HT1080 (cell line): ENCODE results near the gene GAB4. TPM values are rescaled to one million over a fixed set of nuclear protein-coding genes. Genes with fewer than 3 reads are reported as not detected.
"Not testable (repeated sequence)": the region's sequence is repeated elsewhere in the genome, so short reads cannot be mapped to it uniquely, and the experiment has no call there.

ENCODE experiments used
- DNase-seq: peaks from one replicate; pipeline ENCODE4 v3.0.0-alpha.2; 2015; ENCODE audit warnings: low read depth
- polyA plus RNA-seq, 2 experiments: library from polyadenylated mRNA; depleted of rRNA; stranded (reverse); fragments of >200 nt; gene quantifications; 2 replicates each; pipeline ENCODE4 v1.2.3, GENCODE V29; 2015
- total RNA-seq: library from RNA; depleted of rRNA; stranded (reverse); fragments of >200 nt; shearing (Covaris generic); gene quantifications from 2 replicates; pipeline ENCODE4 v1.2.3, GENCODE V29; 2014; rRNA removed

GAB4 gene, protein sequence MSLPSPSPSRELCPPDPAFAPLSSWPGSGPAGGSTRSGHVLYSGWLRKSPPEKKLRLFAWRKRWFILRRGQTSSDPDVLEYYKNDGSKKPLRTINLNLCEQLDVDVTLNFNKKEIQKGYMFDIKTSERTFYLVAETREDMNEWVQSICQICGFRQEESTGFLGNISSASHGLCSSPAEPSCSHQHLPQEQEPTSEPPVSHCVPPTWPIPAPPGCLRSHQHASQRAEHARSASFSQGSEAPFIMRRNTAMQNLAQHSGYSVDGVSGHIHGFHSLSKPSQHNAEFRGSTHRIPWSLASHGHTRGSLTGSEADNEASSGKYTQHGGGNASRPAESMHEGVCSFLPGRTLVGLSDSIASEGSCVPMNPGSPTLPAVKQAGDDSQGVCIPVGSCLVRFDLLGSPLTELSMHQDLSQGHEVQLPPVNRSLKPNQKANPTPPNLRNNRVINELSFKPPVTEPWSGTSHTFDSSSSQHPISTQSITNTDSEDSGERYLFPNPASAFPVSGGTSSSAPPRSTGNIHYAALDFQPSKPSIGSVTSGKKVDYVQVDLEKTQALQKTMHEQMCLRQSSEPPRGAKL
- 0.16 TPM in 1 of 2 replicates, not detected in the other for total RNA-seq
- polyA plus RNA-seq (2015; cell fraction: cytosol; rRNA removed): 0.06 and 0.20 TPM in 2 replicates
- 0.14 and 0.35 TPM in 2 replicates for polyA plus RNA-seq (2015; cell fraction: nucleus; rRNA removed)

DNA sequence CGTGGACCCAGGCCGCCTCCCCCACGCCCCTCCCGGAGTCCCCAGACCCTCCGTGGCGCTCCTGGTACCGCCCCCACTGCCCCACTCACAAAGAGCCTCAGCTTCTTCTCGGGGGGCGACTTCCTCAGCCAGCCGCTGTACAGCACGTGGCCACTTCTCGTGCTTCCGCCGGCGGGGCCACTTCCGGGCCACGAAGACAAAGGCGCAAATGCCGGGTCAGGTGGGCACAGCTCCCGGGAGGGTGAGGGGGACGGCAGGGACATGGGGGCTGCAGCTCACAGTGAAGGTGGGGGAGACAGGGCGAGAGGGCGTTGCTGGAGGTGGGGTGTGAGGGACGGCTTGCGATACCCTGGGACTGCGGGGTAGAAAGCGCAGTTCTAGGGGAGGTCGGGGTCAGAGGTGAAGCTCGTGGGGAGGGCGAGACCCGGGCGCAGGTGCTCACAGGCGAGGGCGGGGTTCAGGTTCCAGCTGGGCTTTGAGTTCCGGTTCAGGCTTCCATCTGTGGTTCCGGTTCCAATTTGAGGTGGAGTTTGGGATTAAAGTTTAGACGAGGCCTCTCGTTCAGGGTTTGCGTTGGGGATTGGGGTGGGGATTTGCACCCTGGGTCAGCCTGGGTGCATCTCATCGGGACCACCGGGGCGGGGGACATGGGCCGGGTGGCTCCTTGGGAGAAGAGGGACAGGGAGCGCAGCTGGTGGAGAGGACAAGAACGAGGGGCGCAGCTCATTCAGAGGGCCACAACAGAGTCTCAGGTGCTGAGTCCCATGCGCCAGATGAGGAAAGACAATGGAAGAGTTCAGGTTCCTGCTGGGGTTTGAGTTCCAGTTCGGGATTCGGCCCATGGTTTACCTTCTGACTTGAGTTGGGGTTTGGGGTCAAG lies at the start of gene GAB4:
TSS of gene GAB4 (minus strand) at position 371 of the 880 bp plus-strand sequence. CDS start at position 263, 108 bp downstream.
- DNase-seq: no peak

DNA sequence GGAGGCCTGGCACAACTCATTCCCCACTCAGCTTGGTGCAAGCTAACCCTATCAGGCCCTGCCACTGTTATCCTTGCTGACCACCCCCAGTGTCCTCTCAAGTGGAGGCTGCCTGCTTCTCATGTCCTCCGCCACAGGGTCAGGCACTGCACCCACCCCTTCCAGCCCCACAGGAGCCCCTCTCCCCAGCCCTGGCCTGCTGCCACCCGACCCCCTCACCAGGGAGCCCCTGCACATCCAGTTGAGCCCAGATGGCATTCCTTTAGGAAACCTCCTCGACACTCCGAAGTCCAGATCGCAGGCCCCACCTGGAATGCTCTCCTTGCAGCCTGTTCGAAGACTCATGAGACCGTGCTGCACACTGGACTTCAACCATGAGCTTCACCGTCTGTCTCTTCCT lies 48.8 kb upstream of the GAB4 start:
- no peak for DNase-seq

DNA sequence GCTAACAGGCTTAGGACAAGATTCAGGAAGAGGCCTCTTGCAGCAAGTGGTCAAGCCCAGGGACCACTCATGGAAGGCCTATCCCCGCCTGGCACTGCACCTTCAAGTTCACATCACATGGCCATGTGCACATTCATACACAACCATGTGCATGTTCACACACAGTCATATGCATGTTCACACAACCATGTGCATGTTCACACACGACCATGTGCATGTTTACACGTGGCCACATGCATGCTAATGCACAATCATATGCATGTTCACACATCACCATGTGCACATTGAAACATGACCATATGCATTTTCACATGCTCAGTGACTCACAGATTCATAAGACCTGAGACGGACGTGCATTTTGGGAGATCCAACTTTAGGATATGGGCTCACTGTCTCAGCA lies 48.0 kb upstream of the GAB4 start:
- no peak for DNase-seq

DNA sequence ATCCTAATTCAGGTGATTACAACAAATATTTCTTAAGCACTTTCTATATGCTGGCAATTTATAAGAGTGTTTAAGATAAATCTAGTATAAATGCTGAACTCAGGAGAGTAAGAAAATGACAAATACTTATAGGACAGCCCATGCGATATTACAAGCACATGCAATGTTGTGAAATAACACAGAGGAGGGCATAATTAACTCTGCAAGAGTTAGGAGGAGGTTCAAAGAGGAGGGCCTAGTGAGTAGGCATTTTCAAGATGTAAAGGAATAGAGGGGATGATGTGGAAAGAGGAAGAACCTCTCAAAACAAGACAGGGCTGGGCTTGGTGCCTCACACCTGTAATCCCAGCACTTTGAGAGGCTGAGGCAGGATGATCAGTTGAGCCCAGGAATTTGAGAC lies 39.6 kb upstream of the GAB4 start:
- DNase-seq: no peak

DNA sequence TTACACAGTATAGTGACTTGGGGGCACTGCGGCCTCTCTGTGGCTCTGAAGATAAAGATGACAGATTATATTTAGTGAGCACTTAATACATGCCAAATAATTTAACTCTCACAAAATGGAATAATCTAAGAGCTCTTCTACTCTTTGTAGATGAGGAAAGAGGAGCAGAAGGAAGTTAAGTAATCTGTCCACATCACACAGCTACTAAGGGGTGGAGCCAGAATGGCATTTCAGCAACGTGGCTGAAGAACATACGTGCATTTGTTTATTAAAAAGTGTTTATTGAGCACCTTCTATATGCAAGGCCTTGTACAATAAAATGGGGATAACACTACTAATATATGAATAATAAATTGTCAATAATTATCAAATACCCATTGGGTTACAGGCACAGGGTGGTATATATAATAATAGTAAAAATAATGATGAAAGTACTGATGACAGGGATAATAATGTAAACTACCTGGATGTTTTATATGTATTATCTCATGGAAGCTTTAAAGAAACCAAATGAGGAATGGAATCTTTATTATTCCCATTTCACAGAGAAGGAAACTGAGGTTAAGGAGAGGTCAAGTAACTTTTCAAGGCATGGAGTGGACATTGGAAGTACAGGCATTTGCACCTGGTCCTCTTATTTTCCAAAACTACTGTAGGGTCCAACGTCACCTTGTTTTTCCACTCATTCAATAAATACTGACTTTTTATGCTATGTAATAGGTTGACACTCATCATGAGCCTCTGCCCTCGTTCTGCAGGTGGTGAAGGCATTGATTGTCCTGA lies 38.7 kb upstream of the GAB4 start:
- DNase-seq: no peak

DNA sequence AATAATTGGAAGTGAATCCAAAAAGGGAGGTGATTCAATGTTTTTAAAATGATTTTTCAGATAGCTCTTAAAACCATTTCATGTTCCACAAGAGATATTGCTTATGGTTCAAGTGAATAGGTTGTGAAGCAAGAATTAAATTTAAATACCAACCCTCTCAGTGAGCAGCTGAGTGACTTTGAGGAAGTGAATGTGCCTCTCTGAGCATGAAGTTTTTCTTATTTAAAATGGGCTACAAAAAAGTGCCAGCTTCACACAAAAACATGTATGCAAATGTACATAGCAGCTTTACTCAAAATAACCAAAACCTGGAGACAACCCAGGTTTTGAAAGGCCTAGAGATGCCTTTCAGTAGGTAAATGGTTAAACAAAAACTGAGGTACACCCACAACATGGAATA lies 35.5 kb upstream of the GAB4 start:
- no peak for DNase-seq

DNA sequence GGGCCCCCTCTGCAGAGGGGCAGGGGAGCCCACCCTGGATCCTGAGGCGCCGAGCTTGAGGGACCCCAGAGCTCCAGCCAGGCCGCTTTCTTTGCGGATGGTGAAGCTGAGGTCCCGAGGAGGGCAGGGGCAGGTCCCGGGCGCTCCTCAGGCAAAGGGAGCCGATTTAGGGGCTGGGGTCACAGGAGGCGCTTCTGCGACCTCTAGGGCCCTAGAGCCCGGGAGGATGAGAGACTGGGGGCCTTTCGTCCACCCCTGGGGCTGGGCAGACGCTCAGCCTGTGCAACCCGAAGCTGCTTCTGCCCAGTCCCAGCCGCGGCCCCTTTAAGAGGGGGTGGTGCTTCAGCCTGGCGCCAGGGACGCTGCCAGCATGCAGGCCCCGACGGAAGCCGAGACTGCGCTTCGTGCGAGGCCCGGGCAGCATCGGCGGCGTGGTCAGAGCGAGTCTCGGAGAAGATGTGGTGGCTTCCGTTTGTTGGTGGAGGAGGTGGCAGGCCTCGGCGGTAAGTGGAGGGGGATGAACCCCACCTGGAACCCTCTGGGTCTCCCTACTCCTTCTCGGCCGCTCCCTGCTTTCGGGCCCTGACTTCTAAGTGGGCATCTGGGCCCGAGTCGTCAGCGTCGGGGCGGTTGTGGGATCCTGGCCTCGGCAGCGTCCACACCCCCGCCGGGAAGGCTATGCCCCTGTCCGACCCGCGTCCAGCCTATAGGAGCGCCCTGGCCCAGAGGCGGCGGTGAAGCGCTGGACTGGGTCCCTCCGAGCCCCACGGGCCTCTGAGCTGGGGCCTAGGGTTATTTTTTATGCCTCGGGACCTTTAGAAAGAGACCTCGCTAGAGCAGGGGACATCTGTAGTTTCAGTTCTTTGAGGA lies 29.1 kb upstream of the GAB4 start:
- peak; percentile 64 for DNase-seq

DNA sequence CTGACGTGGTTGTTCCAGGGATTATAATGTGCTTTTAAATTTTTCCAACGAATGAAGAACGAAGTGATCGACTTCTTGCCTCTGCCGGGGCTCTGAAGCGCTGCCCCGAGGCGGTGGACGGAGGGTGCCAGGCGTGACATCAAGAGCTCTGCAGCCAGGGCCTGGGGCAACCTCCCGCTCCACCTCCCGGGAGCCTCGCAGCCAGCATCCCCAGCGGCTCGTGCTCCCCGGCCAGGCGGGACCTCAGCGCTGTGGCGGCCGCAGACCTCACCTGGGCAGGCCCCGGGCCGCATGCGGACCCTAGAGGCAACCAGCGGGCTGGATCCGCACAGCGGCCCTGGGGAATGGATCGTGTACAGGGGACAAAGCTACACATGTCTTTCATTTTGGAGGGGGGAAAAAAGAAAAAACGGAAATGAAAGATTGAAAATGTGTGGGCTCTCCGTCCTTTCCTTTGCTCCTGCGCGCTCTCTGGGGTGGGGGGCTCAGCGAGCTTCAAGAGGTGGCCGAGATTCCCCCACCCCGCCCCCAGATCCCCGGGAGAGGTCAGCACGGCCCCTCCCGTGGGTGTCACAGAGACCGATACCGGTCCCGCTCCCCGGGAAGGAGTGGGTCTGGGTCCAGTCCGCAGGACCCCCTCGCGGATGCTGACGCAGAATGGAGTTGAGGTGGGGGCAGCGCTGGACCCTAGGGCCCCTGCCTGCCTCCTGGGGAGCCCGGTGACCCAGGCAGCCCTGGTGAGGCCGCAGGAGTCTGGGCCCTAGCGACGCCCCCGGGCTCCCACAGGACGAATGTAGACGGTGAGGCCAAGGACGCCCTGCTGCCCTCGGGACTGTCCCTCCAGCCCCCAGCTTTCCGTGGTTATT lies 28.2 kb upstream of the GAB4 start:
- DNase-seq: not testable (repeated sequence)

DNA sequence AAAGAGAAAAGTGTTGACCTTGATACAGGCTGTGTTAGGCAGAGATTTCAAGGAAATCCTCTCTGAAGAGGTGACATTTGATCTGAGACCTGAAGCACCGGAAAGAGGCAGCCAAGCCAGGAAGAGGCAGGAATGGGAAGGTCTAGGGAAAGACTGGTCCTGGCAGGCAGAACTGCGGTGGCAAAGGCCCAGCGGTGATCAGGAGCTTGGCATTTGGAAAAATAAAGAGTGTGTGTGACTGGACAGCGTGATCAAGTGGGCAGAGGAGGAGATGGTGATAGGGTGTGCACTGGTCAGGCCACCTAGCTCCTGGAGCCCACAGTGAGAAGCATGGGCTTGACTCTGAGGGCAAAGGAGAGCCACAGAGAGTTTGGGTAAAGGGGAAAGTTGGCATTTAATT lies 27.2 kb upstream of the GAB4 start:
- DNase-seq: peak; percentile 4

DNA sequence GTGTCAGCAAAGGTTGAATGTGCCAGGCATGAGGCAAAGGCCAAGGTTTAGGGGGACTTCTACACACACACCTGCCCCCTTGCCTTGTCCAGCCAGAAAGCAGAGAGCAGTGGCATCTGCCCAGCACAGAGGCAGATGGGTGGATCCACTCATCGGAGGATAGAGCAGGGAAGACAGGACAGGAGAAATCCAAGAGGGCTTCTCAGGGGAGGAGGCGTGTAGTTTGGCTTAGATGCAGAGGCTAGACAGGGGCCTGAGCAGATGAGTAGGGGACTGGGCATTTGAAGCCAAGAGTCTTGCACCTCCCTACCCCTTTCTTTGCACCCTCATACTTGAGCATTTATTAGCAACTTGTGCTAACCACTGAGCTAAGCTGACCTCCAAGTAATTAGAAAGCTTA lies 26.5 kb upstream of the GAB4 start:
- DNase-seq: not testable (repeated sequence)

DNA sequence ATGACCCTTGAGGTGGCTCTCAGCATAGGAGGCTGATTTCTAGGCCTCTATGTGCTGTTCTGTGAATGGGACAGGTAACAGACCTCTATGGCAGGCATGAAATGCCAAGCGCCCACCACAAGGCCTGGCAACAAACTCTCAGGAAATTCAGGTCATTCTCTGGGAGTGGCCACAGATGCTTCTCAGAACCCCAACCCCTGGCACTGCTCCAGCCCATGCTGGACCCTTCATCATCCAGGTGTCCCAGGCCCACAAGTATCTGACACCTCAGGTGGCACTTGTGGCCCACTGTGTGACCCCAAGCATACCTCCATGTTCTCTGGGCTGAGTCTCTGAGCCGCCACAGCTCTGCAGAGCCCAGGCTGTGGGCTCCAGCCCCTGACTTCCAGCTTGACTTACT lies 24.3 kb upstream of the GAB4 start:
- DNase-seq: not testable (repeated sequence)

DNA sequence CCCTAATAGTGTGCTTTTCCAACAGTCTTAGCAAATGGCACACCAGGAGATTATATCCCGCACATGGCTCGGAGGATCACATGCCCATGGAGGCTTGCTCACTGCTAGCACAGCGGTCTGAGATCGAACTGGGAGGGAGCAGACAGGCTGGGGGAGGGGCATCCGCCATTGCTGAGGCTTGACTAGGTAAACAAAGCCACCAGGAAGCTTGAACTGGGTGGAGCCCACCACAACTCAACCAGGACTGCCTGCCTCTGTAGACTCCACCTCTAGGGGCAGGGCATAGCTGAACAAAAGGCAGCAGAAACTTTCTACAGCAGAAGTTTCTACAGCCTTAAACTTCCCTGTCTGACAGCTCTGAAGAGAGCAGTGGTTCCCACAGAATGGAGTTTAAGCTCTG lies 16.4 kb upstream of the GAB4 start:
- DNase-seq: not testable (repeated sequence)

DNA sequence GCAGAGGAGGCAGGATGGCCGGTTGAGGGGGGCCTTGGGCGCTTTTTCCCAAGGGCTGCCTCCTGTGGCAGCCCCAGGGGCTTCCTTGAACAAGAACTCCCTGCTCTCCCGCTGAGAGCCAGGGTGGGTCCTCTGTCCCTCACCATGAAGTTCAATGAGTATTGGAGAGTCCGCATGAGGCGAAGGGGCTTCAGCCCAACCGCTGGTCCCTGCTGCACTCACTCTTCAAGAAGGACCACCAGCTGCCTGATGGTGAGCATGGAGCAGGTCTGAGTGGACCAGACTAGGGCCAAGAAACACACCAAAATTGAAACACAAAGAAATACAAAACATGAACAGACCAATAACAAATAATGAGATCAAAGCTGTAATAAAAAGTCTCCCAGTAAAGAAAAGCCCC lies 7.5 kb upstream of the GAB4 start:
- not testable (repeated sequence) for DNase-seq

DNA sequence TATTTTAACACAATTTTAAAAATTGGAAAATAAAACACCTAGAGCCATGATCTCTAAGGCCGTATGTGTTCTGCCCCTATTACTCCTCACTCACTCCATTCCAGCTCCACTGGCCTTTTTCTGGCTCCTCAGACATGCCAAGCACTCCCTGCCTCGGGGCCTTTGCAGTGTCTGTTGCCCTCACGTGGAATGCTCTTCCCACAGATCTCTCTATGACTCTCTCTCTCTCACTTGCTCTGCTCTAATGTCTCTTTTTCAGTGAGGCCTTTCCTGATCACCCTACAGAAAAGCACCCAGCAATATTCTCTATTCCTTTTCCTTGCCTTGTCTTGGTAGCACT lies 6.0 kb upstream of the GAB4 start:
- not testable (repeated sequence) for DNase-seq

DNA sequence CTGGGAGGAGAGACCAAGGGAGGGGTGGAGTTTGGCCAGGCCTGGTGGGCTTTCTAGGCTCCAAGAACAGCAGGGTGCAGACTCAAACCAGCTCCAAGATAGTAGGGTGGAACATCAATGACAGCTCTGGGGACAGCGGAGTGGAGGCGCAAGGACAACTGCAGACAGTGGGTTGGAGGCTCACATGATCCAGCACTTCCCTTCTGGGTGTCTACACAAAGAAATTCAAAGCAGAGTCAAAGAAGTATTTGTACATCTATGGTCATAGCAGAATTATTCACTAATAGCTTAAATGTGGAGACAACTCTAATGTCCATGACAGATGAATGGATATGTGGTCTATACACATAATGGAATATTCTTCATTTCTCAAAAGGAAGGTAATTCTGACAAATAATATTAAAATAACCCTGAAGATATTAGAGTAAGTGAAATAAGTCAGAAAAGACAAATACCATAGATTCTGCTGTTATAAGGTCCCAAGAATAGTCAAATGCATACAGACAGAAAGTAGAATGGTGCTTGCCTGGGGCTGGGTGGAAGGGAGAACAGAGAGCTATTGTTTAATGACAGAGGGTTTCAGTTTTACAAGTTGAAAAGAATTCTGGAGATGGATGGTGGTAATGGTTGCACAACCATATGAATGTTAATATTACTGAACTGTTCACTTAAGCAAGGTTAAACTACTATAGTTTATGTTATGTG lies 5.5 kb upstream of the GAB4 start:
- DNase-seq: no peak

DNA sequence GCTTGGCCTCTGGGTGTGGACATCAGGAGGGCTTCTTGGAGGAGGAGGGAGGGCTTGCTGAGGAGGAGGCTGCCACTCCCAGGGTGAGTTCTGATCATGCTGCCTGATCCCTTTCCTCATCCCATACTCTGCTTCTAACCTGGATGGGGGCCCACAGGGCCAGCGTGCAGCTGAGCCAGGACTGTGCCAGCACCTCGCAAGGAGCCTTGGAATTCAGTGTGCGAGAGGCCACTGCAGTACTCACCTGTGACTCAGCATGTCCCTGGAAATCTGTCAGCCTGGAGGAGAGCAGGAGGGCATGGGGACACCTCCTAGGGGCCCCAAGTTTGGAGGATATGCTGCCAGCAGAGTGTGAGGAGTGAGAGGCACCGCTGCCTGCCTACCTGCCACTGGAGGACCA lies 4.2 kb upstream of the GAB4 start:
- no peak for DNase-seq

DNA sequence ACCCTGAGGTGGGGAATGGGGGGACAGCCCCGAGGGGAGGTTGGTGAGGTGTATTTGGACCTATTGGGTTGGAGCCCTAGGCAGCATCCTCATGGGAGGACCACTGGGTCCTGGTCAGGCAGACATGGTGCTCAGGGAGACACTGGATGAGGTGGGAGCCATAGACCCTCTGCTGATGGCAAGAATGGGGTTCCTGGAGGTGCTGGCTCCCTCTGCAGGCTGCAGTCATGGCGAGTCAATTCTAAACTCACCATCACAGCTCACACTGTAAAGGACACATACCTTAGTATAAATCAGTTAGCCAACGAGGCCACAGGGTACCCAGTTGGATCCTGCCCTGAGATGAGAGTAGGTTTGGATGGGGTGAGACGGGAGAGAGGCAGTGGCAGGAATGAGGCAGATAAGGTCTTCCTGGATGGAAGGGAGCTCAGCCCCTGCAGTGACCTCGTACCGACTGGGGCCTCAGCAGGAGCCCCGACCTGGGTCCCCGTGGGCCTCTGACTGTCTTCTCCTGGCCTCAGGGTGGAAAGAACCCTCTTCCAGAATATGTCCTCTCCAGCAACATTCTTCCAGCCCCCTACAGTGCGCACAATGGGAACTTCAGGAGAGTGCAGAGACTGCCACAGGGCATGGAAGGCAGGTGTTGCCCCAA lies 1.7 kb upstream of the GAB4 start:
- no peak for DNase-seq

DNA sequence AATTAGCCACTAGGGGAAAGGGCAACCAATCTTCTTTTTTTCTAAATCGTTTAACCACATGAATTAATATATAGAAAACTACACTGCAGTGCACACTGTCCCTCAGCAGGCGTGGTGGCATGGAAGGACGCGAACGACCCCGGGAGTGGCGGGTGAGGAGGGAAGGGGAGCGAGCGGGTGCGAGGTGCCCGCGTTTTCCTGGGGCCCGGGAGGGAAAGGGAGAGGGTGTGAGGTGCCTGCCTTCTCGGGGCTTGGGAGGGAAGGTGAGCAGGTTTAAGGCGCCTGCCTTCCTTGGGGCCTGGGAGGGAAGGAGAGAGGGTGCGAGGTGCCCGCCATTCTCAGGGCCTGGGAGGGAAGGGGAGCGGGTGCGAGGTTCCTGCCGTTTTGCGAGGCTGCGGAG lies 765 bp downstream of the GAB4 start:
- DNase-seq: no peak
